NCI-H2107 treated with DMSO at 0.1 percent for 48 hours (cell line): ENCODE data around the gene POLR2B.
"Not testable (repeated sequence)": the region's sequence is repeated elsewhere in the genome, so short reads cannot be mapped to it uniquely, and the experiment has no call there.

Experiments
- DNase-seq: peaks from one replicate; lab custom pipeline; 2025; ENCODE audit not compliant: unreplicated experiment; lab: John Stamatoyannopoulos, UW

The POLR2B gene

DNA sequence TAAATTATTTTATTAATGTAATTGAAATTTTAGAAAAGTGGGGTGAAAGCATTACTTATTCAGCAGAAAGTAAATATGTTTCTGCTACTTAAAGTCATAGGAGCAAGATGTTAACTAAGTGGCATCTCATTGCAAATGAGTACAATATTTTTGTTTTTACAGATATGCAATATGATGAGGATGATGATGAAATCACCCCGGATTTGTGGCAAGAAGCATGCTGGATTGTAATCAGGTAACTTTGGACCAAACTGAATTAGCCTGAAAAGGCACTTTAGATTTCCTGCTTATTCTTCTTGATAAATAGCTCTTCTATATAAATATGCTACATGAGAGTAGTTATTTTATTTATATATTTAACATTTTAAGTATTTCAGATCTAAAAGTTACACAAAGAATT lies 7.5 kb downstream of the POLR2B start:
- DNase-seq = no peak

GRCh38 chr4:56986952-56987351 lies 8.3 kb downstream of the POLR2B start:
- no peak for DNase-seq

GRCh38 chr4:56990109-56990905 lies 11.6 kb downstream of the POLR2B start:
- DNase-seq = no peak

DNA sequence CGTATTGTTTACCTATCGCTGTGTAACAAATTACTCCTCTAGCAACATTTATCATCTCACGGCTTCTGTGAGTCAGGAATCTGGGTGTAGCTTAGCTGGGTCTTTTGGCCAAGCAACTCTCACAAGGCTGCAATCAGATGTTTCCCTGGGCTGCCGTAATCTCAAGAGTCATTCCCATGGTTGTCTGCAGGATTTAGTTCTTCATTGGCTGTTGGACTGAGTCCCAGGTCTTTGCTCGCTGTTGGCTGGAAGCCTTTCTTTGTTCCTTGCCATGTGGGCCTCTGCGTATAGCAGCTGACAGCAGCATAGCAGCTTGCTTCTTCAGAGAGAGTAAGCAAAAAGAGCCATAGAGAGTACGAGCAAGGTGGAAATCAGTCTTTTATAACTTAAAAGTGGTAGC lies 16.8 kb downstream of the POLR2B start:
- DNase-seq = no peak

DNA sequence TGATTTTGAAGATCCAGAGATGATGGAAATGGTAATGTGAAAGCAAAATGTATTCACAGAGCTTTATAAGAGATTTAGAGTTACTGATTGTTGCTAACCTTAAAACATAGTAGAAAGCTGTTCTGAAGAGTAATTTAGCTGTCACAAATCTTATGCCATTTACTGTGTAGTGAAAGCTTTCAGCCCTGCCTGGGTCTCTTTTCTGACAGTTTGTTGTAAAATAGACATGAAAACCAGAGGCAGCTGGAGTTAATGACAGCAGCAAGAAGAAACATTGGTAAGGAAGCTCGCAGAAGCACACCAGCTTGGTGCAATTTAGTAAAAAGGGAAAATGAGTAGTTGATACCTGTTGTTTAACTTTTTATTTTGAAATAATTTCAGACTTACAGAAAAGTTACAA lies 21.1 kb downstream of the POLR2B start:
- no peak for DNase-seq

DNA sequence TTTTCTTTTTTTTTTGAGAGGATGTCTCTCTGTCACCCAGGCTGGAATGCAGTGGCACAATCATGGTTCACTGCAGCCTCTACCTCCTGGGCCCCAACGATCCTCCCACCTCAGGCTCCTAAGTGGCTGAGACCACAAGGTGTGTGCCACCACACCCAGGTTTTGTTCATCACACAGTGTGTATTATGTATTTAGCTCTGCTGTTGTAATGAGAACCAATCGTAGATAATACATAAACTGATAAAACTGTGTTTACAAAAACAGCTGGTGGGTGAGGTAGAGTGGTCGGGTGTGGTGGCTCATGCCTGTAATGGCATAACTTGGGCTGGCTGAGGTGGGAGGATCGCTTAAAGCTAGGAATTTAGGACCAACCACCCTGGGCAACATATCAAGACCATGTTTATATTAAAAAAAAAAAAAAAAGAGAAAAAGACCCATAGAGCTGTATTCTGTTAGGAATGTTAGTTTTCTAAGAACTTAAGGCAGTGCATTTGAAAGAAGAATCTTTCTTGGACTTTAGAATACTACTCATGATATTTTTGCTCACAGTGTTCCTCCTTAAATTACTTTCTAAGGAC lies 34.9 kb downstream of the POLR2B start:
- DNase-seq = no peak

DNA sequence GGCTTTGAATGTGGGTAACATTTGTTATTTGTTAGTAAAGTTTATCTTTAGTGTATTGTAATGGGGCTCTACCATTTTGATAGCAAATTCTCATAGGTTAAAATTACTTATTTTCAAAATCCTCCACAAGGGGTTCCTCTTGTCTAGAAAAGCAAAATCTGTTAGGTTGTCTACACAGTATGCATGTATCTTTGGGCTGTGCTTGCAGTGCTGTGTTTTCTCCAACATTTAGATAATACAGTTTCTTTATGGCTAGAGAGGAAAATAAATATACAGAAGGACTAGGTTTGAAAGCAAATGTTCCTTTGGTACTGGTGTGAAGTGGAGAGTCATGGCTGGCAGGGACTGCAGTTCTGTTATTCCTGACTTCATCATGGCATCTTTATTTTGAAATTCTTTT lies 40.3 kb downstream of the POLR2B start:
- DNase-seq = no peak

GRCh38 chr4:57020467-57021101 lies 41.9 kb downstream of the POLR2B start:
- no peak for DNase-seq

DNA sequence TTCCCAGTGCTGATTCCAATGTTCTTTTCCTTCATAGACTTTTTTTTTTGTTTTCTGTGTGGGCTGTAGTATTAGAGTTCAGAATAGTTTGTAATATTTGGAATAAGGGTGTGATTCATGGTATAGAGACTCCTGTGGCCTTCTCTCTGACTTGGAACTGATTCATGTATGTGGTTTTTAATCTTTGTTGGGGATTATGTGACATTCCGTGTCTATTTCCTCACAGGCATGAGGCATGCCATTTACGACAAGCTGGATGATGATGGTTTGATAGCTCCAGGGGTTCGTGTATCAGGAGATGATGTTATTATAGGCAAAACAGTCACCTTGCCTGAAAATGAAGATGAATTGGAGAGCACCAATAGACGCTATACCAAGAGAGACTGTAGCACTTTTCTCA lies 44.4 kb downstream of the POLR2B start:
- no peak for DNase-seq

DNA sequence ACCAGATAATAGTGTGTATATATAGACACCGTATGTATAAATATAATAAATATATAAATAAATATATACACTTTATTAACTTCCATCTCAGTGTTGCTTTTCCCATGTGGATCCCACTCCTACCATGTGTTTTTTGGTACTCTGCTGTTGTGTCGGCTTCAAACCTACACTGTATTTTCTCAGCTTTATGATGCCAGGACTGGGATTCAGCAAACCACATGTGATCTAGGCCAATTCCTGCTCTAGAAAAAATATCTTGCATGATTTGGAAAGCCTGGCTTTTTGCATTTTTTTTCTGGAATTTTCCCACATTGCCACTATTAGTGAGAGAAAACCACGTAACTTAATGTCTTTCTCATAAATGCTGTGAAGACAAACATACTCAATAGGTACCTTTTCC lies 55.8 kb downstream of the POLR2B start:
- DNase-seq = no peak

DNA sequence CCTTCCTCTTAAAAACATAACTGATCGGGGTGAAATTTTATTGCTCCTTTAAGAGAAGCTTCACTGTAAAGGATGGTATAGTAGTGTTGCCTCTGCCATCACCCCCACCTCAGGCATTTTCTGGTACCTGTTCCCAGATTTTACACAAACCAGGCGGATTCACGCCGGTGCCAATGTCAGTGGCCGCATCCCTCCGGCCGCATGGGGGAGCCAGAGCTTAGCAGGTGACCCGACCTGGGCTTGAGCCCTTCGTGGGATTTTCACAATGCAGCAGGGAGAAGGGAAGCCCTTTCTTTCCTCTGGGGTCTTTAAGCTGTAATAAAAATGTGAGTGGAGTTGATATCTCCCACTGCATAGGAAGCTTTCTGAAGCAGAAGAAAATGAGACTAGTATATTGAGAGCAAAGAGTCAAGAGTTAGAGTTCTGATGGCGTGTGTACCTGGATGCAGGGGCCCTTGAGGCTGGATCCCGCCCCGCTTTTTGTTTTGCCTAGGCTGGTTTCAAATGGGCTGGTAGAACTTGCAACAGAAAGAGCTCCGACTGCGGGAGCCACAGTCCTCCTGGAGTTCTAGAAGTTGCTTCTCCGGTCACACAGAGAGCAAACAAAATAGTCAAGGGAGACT lies 59.4 kb downstream of the POLR2B start:
- no peak for DNase-seq

GRCh38 chr4:57039345-57039744 lies 60.6 kb downstream of the POLR2B start:
- DNase-seq = no peak

DNA sequence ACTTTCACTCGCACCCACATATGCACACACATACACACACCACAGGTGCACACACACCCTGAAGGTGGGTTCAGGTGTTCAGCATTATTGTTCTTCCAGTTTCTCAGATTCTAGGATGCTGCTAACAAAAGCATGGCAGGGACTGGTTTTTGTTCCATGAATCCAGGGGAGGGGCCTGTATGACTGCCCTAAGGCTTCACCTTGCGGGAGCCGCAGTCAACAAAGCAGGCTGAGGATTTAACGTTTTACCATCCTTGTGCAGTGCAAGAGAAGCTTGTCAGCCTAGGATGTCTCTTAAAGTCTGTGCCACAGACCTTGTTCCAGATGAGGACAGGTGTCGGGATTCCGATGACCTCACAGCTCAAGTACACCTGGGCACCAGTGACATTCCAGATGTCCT lies 61.8 kb downstream of the POLR2B start:
- no peak for DNase-seq

GRCh38 chr4:57041020-57041419 lies 62.3 kb downstream of the POLR2B start:
- DNase-seq = no peak

- DNase-seq = no peak
Observed at GRCh38 chr4:57042711-57043169, 64.0 kb downstream of the POLR2B start.

DNA sequence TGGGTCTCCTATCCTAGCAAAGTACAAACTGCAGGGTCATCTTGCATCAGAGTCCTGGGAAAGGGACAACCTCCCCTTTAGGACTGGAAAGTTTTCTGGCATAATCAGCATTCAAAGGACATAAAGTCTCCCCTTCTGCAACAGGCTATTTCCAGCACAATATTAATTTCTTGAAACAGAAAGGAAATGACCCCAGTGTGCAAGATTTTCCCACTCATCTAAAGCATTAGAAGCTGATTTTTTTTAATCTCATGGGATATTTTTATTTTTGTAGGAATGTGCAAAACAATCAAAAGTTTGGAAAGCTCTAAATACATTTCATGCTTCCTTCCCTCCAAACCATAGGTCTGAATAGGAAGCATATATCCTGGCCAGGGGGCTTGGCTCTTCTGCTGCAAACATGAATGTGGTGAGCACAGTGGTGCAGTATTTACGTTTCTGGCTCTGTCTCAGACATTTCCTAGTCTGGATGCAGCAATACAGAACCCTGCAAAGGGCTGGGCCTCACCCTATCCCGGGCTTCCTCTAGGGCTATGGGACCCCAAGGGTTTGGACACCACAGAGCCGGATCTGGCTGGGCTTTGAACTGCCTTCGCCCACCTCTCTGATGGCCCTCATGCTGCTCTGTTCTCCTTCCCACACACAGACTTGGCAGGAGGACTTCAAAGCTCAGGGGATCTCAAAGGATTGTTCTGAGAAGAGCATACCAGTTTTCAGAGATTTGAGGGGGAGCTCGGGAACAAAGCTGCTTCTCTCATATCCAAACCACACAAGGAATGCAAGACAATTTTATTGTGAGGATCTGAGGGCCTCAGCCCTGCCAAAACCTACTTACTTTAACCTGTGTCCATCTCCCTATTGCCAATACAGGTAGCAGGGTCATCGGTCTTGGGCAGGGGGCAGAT lies 64.9 kb downstream of the POLR2B start:
- no peak for DNase-seq

- no peak for DNase-seq
Observed at GRCh38 chr4:57044279-57044678, 65.6 kb downstream of the POLR2B start.

DNA sequence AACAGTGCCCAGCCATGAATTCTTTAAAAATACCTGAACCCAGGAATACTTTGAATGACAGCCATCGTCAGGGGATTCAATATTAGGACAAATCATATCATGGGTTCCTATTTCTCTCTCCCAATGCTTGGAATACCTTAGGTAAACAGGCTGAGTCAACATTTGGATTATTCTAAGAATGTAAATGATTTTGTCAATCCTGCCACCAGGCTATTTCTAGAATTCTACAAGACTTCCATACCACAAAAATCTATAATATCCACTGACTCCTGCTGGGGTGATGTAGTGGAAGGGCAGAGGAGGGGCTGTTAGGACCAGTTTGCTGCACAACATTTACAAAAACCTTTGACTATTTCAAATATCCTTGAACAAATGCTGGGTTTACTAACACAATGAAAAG lies 66.3 kb downstream of the POLR2B start:
- no peak for DNase-seq

GRCh38 chr4:57047046-57047445 lies 68.3 kb downstream of the POLR2B start:
- DNase-seq = not testable (repeated sequence)

DNA sequence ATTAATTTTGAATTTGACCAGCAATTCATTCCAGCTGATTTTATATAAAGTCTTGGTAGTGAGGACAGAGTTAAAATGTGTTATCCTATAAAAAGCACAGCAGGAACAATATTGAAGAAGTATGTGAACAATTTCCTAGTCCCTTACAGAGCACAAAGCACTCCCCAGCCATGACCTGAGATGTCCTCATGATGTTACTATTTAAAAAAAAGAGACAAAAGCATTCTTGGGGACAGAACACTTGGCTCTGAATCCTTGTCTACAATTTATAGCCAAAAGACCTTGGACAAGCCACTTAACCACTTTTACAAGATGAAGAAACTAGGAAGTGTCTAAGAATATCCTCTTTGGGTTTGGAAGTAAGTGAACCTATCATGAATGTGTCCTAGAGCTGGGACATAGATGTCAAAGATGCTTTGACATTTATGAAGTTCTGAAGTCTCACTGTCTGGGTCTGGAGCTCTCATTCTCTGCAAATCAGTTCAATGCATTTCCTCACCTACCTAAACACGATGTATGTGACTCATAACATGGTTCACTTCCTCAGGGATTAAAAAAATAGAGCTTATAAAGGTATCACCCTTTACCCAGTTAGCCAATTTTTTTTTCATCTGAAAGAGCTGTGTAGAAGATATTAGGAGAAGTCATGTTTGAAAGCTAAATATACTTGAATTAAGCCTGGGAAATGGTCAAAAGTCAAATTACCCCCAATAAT lies 70.1 kb downstream of the POLR2B start:
- DNase-seq = no peak
